Inflammatory macrophage (primary cell): Measurements from ENCODE around the gene OR51E2.
"Not testable (repeated sequence)": the region's sequence is repeated elsewhere in the genome, so short reads cannot be mapped to it uniquely, and the experiment has no call there.

ENCODE experiments used
- DNase-seq, 2 donors: peaks; one replicate each; pipeline ENCODE4 v3.0.0-alpha.2; 2020 to 2022
- total RNA-seq, 18 experiments: gene quantifications; one replicate each; lab custom pipeline; 2026; ENCODE audit warnings: mixed read lengths in 6 of 18, inconsistent platforms in 2 of 18; lab: John Stamatoyannopoulos, UW

Gene OR51E2
- 0 to 0.06 (median 0) reads per million in 18 experiments for total RNA-seq

GRCh38 chr11:4697585-4697984, at the start of gene OR51E2:
Gene OR51E2 (minus strand): TSS chr11:4697853. CDS start chr11:4682711, 15,142 bp downstream.
- DNase-seq, result no peak

GRCh38 chr11:4740735-4741134, 43.1 kb upstream of the OR51E2 start:
- DNase-seq, result no peak

- no peak for DNase-seq
These were observed 29.5 kb upstream of the OR51E2 start for GRCh38 chr11:4727171-4727570.

GRCh38 chr11:4722616-4723534, 25.2 kb upstream of the OR51E2 start:
- DNase-seq, result not testable (repeated sequence)

- no peak for DNase-seq
These were observed 16.6 kb upstream of the OR51E2 start for GRCh38 chr11:4714300-4714699.

- no peak for DNase-seq
These were observed 15.6 kb upstream of the OR51E2 start for GRCh38 chr11:4713241-4713640.

GRCh38 chr11:4704790-4705334, 7.2 kb upstream of the OR51E2 start:
- no peak for DNase-seq

GRCh38 chr11:4704054-4704789, 6.6 kb upstream of the OR51E2 start, which contains the start of gene MMP26:
Gene MMP26 (plus strand): TSS chr11:4704784.
- no peak for DNase-seq

GRCh38 chr11:4700436-4700820, 2.8 kb upstream of the OR51E2 start:
- no peak for DNase-seq

GRCh38 chr11:4699697-4700435, 2.2 kb upstream of the OR51E2 start:
- DNase-seq, result no peak

GRCh38 chr11:4695442-4695841, 2.2 kb downstream of the OR51E2 start:
- DNase-seq, result no peak

GRCh38 chr11:4684631-4685285, 12.9 kb downstream of the OR51E2 start:
- no peak for DNase-seq

- no peak for DNase-seq
These were observed 14.8 kb downstream of the OR51E2 start for GRCh38 chr11:4682623-4683419.

GRCh38 chr11:4680341-4680740, 17.3 kb downstream of the OR51E2 start:
- DNase-seq, result no peak

- no peak for DNase-seq
These were observed 19.7 kb downstream of the OR51E2 start for GRCh38 chr11:4677948-4678347.

GRCh38 chr11:4673781-4674180, 23.9 kb downstream of the OR51E2 start:
- no peak for DNase-seq

GRCh38 chr11:4672470-4672869, 25.2 kb downstream of the OR51E2 start:
- DNase-seq, result no peak

- no peak for DNase-seq
These were observed 25.9 kb downstream of the OR51E2 start for GRCh38 chr11:4671741-4672140.

- no peak for DNase-seq
These were observed 32.2 kb downstream of the OR51E2 start for GRCh38 chr11:4665424-4665823.

- DNase-seq, result no peak
These were observed 32.9 kb downstream of the OR51E2 start for GRCh38 chr11:4664786-4665185.

GRCh38 chr11:4664183-4664582, 33.5 kb downstream of the OR51E2 start:
- DNase-seq, result no peak
